DOHH2 (cell line): ENCODE results near the gene PRRT2.

Experiments
- H3F3A ChIP-seq: fragments of 200-600 bp; sonication (generic), shearing (Covaris generic); 2 replicates; pipeline ENCODE4 v1.6.0; 2016; ENCODE audit warnings: antibody characterized with exemption, mild to moderate bottlenecking; ENCODE audit not compliant: control insufficient read depth, insufficient read depth
- H3K27ac ChIP-seq: fragments of 200-600 bp; sonication (generic); 2 replicates; pipeline ENCODE4 v1.5.1; 2014; ENCODE audit warnings: low read depth, mild to moderate bottlenecking, low read length, moderate library complexity
- H3K27me3 ChIP-seq: fragments of 200-600 bp; sonication (generic); 2 replicates; pipeline ENCODE4 v1.6.1; 2014; ENCODE audit warnings: mild to moderate bottlenecking, low read length, mixed read lengths; ENCODE audit not compliant: control insufficient read depth
- H3K36me3 ChIP-seq: fragments of 200-600 bp; sonication (generic); 2 replicates; pipeline ENCODE4 v1.6.1; 2014; ENCODE audit warnings: mild to moderate bottlenecking, low read length, moderate library complexity, mixed read lengths; ENCODE audit not compliant: control insufficient read depth
- H3K4me1 ChIP-seq: fragments of 200-600 bp; sonication (generic); 2 replicates; pipeline ENCODE4 v1.6.1; 2014; ENCODE audit warnings: mild to moderate bottlenecking, low read length, mixed read lengths; ENCODE audit not compliant: control insufficient read depth
- H3K4me2 ChIP-seq: fragments of 200-600 bp; sonication (generic); 2 replicates; pipeline ENCODE4 v1.6.0; 2014; ENCODE audit warnings: mild to moderate bottlenecking, low read length, moderate library complexity
- H3K4me3 ChIP-seq: fragments of 200-600 bp; sonication (generic); 2 replicates; pipeline ENCODE4 v1.5.1; 2014; ENCODE audit warnings: mild to moderate bottlenecking, low read length, mixed read lengths
- H3K79me2 ChIP-seq: fragments of 200-600 bp; sonication (generic); 2 replicates; pipeline ENCODE4 v1.6.1; 2014; ENCODE audit warnings: mild to moderate bottlenecking, low read length, mixed read lengths; ENCODE audit not compliant: control insufficient read depth
- H3K9me2 ChIP-seq: fragments of 200-600 bp; sonication (generic); replicated peaks from 2 replicates; pipeline ENCODE4 v1.6.1; 2014; ENCODE audit warnings: mild to moderate bottlenecking, low read length, mixed read lengths; ENCODE audit not compliant: control insufficient read depth
- H3K9me3 ChIP-seq: fragments of 200-600 bp; sonication (generic); 2 replicates; pipeline ENCODE4 v1.6.1; 2014; ENCODE audit warnings: antibody characterized with exemption, low read length, mixed read lengths; ENCODE audit not compliant: control insufficient read depth, insufficient read depth
- H4K20me1 ChIP-seq: fragments of 200-600 bp; sonication (generic); 2 replicates; pipeline ENCODE4 v1.6.0; 2014; ENCODE audit warnings: low read depth, mild to moderate bottlenecking, antibody characterized with exemption, low read length, moderate library complexity; ENCODE audit not compliant: control insufficient read depth, insufficient read depth
- CTCF ChIP-seq: fragments of 200-600 bp; sonication (generic); IDR thresholded peaks from one replicate; pipeline ENCODE4 v1.5.1; 2014; ENCODE audit warnings: antibody characterized with exemption, mild to moderate bottlenecking, low read depth, low read length; ENCODE audit not compliant: poor library complexity, severe bottlenecking
- EZH2phosphoT487 ChIP-seq: fragments of 200-600 bp; sonication (generic); IDR thresholded peaks from 2 replicates; pipeline ENCODE4 v1.6.1; 2017; ENCODE audit warnings: borderline replicate concordance, mild to moderate bottlenecking, antibody characterized with exemption, low read length, moderate library complexity, mixed read lengths

PRRT2 gene

DNA sequence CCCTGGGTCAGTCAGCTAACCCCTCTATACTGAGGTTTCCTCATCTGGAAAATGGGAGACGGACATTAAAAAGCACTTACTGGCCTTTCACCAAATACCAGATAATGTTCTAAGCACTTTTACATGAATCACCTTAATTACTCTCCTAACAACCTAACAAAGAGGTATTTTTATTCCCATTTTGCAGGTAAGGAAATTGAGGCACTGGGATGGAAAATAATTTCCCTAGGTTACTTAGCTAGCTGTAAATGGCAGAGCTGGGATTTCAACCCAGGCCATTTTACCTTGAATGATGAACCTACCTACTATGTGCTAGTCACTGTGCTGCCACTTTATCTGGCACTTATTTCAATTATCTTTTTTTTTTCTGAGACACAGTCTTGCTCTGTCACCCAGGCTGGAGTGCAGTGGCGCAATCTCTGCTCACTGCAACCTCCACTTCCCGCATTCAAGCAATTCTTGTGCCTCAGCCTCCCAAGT, 17.7 kb upstream of the PRRT2 start:
- no peaks in the 10 kb centered on the region for H3F3A ChIP-seq
- H3K27me3 ChIP-seq = no peaks in the 10 kb centered on the region
- H3K79me2 ChIP-seq = peaks cover 69% of the 10 kb centered on the region
- peaks cover 22% of the 10 kb centered on the region; the same call in 1 of the 2 replicates for H4K20me1 ChIP-seq
- H3K4me3 ChIP-seq = no peak overlapping the region
- H3K9me3 ChIP-seq = no peaks in the 10 kb centered on the region
- H3K4me1 ChIP-seq = peaks cover 31% of the 10 kb centered on the region
- TF ChIP-seq CTCF (no peak), EZH2phosphoT487 (no peak)
- no peaks in the 10 kb centered on the region for H3K9me2 ChIP-seq
- H3K27ac ChIP-seq = no peak overlapping the region
- H3K4me2 ChIP-seq = 0 out of 2 replicates have a peak overlapping the region, but pooled peaks have one; percentile 87
- peaks cover 86% of the 10 kb centered on the region for H3K36me3 ChIP-seq

GRCh38 chr16:29802416-29802935, 9.5 kb upstream of the PRRT2 start:
- TF ChIP-seq EZH2phosphoT487 (no peak), CTCF (no peak)
- no peak overlapping the region for H3K4me2 ChIP-seq
- H3F3A ChIP-seq = peaks cover 24% of the 10 kb centered on the region
- H4K20me1 ChIP-seq = no peaks in the 10 kb centered on the region
- no peaks in the 10 kb centered on the region for H3K9me2 ChIP-seq
- H3K79me2 ChIP-seq = peaks cover 7% of the 10 kb centered on the region
- H3K9me3 ChIP-seq = no peaks in the 10 kb centered on the region
- H3K27ac ChIP-seq = peak overlapping the region; percentile 87; the same call in 1 of the 2 replicates
- H3K4me1 ChIP-seq = peaks cover 29% of the 10 kb centered on the region
- H3K36me3 ChIP-seq = peaks cover 76% of the 10 kb centered on the region
- no peak overlapping the region for H3K4me3 ChIP-seq
- H3K27me3 ChIP-seq = no peaks in the 10 kb centered on the region

DNA sequence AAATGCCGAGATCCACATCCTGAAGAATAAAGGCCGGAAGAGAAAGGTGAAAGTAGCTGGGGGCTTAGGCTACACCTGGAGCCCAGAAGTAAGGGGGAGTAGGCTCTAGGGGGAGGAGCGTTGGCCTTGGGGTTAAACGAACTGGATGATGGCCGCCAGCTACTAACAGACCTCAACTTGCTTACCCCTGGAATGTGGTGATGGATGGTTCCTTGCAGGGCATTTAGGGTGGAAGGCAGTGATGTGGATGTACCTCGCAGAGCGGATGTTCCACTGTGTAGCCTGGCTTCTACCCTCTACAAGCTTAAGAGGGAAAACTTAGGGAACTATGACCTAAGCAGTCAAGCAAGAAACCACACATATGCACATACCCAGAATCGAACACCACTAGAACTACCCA, 8.0 kb upstream of the PRRT2 start:
- peaks cover 22% of the 10 kb centered on the region for H3K79me2 ChIP-seq
- TF ChIP-seq CTCF (no peak), EZH2phosphoT487 (no peak)
- peaks cover 76% of the 10 kb centered on the region for H3K36me3 ChIP-seq
- no peaks in the 10 kb centered on the region for H3K9me3 ChIP-seq
- H3K4me1 ChIP-seq = peaks cover 39% of the 10 kb centered on the region
- peak overlapping the region; percentile 76 for H3K4me3 ChIP-seq
- peak overlapping the region; percentile 84 for H3K4me2 ChIP-seq
- H3K27me3 ChIP-seq = no peaks in the 10 kb centered on the region
- no peaks in the 10 kb centered on the region for H3K9me2 ChIP-seq
- peaks cover 24% of the 10 kb centered on the region for H3F3A ChIP-seq
- peak overlapping the region; percentile 87 for H3K27ac ChIP-seq
- peaks cover 9% of the 10 kb centered on the region for H4K20me1 ChIP-seq
